Measurements from ENCODE around the gene ASB7.

ASB7 gene

DNA sequence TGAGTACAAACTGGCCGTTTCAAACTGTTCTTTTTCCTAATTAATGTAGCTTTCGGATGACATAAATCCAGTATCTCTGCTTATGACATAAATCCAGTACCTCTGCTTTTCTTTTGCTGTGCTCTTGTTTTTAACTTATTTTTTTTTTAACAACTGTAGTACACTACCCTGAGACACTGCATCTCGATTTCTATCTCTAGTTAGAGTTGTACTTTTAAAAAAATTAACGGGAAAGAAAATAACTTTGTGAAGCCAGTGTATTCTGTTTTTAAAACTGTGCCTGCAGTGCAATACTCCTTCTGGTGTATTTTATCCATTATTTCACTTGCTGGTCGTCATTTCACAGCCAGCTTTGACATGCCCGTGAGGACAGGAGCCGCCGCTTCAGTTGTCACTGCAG lies 46.6 kb downstream of the ASB7 start (continued):
- TF ChIP-seq ZNF596 (tag by site-specific recombination; IDR thresholded peaks at IDR 0.05) (no peak), TSHZ1 (tag by site-specific recombination; IDR thresholded peaks at IDR 0.05; ENCODE audit: borderline replicate concordance) (no peak), PATZ1 (tag by site-specific recombination; IDR thresholded peaks at IDR 0.05) (no peak), ZNF544 (tag by site-specific recombination; IDR thresholded peaks at IDR 0.05) (no peak)

DNA sequence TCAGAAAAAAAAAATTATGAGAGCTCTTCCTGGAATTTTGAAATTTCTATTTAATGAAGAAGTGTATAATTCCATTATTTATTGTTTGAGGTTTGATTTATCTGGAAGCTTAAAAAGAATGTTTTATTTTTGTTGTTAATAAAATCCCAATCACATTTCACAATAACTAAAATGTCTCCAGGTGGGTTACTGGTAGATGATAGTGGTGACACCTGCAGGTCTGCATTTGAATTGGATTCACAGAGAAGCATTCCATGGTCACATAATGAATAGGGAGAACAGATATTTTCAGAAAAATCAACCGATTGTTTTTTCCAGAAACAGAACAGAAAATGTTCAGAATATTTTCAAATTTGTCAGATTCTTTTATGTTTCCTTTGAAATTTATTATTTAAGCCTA lies 48.3 kb downstream of the ASB7 start:
- H3K9me3 ChIP-seq (ENCODE audit: control insufficient read depth, insufficient read depth, low read depth, low read length), result no peaks in the 10 kb centered on the region
- no peak overlapping the region for H3K27ac ChIP-seq (ENCODE audit: extremely low read depth, low read depth, low read length)
- H3K36me3 ChIP-seq (ENCODE audit: control insufficient read depth in 2 of 2, insufficient read depth in 1 of 2, low read length in 2 of 2), result peaks cover 4 to 6% of the 10 kb centered on the region in 2 experiments; a peak in 2 of 3 replicates
- H3K4me1 ChIP-seq (ENCODE audit: control insufficient read depth, insufficient read depth, low read length), result no peaks in the 10 kb centered on the region
- no peak overlapping the region for H3K4me3 ChIP-seq (ENCODE audit: low read depth, low read length)
- no peak for TF ChIP-seq ZNF292 (tag by site-specific recombination; IDR thresholded peaks at IDR 0.05; ENCODE audit: borderline replicate concordance, low read depth)
- no peak for TF ChIP-seq KLF1 (tag by site-specific recombination; IDR thresholded peaks at IDR 0.05)
- no peak for TF ChIP-seq ZNF19 (tag by site-specific recombination; IDR thresholded peaks at IDR 0.05; ENCODE audit: low read depth)
- no peak for TF ChIP-seq BCL11B (tag by site-specific recombination; IDR thresholded peaks at IDR 0.05; ENCODE audit: low read depth)
- no peak for TF ChIP-seq ZNF645 (tag by site-specific recombination; IDR thresholded peaks at IDR 0.05)
- no peak for TF ChIP-seq ZNF548 (tag by site-specific recombination; IDR thresholded peaks at IDR 0.05)
- ChIA-PET CTCF (interaction anchor here (0.7 to 1.9 kb wide), 13 partner anchors 9 to 357 kb away, joined by 3 to 7 read pairs (median 4); no protein-coding TSS in a partner anchor), POLR2A (no interaction called here)

DNA sequence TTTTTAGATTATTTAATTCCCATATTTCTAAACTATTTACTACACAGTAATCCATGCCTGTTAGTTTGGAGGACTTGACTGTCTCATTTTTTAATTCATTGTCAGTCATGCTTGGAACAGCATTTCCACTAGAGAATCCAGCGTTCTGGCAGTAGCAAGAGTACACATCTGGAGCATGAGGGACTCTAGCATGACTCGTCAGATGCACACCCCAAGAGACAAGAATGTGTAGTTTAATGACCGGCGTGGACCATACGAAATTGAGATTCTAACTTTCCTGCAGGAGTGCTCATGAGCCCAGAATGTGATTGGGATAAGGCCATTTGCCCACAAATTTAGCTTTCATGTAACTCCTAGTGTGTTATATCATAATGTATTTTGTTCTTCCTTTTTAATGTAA lies 48.9 kb downstream of the ASB7 start:
- peaks cover 4 to 6% of the 10 kb centered on the region in 2 experiments; a peak in 2 of 3 replicates for H3K36me3 ChIP-seq (ENCODE audit: control insufficient read depth in 2 of 2, insufficient read depth in 1 of 2, low read length in 2 of 2)
- H3K4me3 ChIP-seq (ENCODE audit: low read depth, low read length), result no peak overlapping the region
- POLR2A ChIA-PET, result no interaction called here
- H3K27ac ChIP-seq (ENCODE audit: extremely low read depth, low read depth, low read length), result no peak overlapping the region
- TF ChIP-seq, protein P1, sequence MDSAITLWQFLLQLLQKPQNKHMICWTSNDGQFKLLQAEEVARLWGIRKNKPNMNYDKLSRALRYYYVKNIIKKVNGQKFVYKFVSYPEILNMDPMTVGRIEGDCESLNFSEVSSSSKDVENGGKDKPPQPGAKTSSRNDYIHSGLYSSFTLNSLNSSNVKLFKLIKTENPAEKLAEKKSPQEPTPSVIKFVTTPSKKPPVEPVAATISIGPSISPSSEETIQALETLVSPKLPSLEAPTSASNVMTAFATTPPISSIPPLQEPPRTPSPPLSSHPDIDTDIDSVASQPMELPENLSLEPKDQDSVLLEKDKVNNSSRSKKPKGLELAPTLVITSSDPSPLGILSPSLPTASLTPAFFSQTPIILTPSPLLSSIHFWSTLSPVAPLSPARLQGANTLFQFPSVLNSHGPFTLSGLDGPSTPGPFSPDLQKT (IDR thresholded peaks at IDR 0.05; ENCODE audit: borderline replicate concordance, low read depth, low read length), result no peak
- no peak for TF ChIP-seq ZIC2 (tag by site-specific recombination; IDR thresholded peaks at IDR 0.05)
- no peak for TF ChIP-seq ZNF510 (tag by site-specific recombination; IDR thresholded peaks at IDR 0.05; ENCODE audit: insufficient replicate concordance)
- TF ChIP-seq GFI1B (tag by site-specific recombination; IDR thresholded peaks at IDR 0.05), result no peak
- TF ChIP-seq ZNF529 (tag by site-specific recombination; IDR thresholded peaks at IDR 0.05; ENCODE audit: insufficient replicate concordance), result no peak
- TF ChIP-seq ZNF394 (tag by site-specific recombination; IDR thresholded peaks at IDR 0.05; ENCODE audit: borderline replicate concordance), result no peak
- no peak for TF ChIP-seq YY2 (tag by site-specific recombination; IDR thresholded peaks at IDR 0.05)
- no peak for TF ChIP-seq ZNF792 (tag by site-specific recombination; IDR thresholded peaks at IDR 0.05)
- no peak for TF ChIP-seq ZNF174 (tag by site-specific recombination; IDR thresholded peaks at IDR 0.05)
- TF ChIP-seq GLI4 (tag by site-specific recombination; IDR thresholded peaks at IDR 0.05), result no peak
- no peak for TF ChIP-seq TRIM28 (IDR thresholded peaks at IDR 0.05; ENCODE audit: borderline replicate concordance, low read length)
- no peak for TF ChIP-seq KLF10 (tag by site-specific recombination; IDR thresholded peaks at IDR 0.05)
- H3K9me3 ChIP-seq (ENCODE audit: control insufficient read depth, insufficient read depth, low read depth, low read length), result no peaks in the 10 kb centered on the region
- no peaks in the 10 kb centered on the region for H3K4me1 ChIP-seq (ENCODE audit: control insufficient read depth, insufficient read depth, low read length)
- CTCF ChIA-PET, result interaction anchor here (1.0 to 1.9 kb wide), 6 partner anchors 10 to 357 kb away, joined by 3 to 6 read pairs (median 4); no protein-coding TSS in a partner anchor

All from HEK293 (cell line).